ENCODE data around the gene UPF3B. TPM values are rescaled to one million over a fixed set of nuclear protein-coding genes. Genes with fewer than 3 reads are reported as not detected.

The UPF3B gene
- total and polyA plus RNA-seq, 9 of the 15 experiments (the other 6 are each of a cell fraction or from before 2014, with no cell fraction given) = 17.6 to 57.0 (median 32.3) TPM

- intact Hi-C loops (cut with micrococcal nuclease) = loop anchor here (2.0 to 5.0 kb wide), 2 partner anchors 89 to 363 kb away; partner anchors contain the start of gene RPL39
- Histone ChIP-seq H3K36me3 (ENCODE audit: control insufficient read depth, insufficient read depth, low read length) (peaks cover 32% of the 10 kb centered on the region; the same call in 1 of the 3 replicates), H3K9me1 (ENCODE audit: control insufficient read depth, insufficient read depth, low read length) (no peaks in the 10 kb centered on the region), H3K27me3 (ENCODE audit: control insufficient read depth in 2 of 2, insufficient read depth in 2 of 2, low read length in 2 of 2) (no peaks in the 10 kb centered on the region), H2AFZ (ENCODE audit: low read depth, low read length) (no peak overlapping the region), H3K79me2 (ENCODE audit: control insufficient read depth, insufficient read depth, low read length) (peaks cover 4% of the 10 kb centered on the region; the same call in 2 of the 3 replicates), H3K27ac (ENCODE audit: extremely low read depth, low read depth, low read length) (no peak overlapping the region), H3K4me2 (ENCODE audit: insufficient read depth, low read length) (no peak overlapping the region), H3K4me1 (replicated peaks in 1 of 2; ENCODE audit: control insufficient read depth in 2 of 2, insufficient read depth in 2 of 2, low read length in 2 of 2) (no peaks in the 10 kb centered on the region), H4K20me1 (replicated peaks; ENCODE audit: control insufficient read depth, insufficient read depth, low read length) (no peaks in the 10 kb centered on the region), H3K4me3 (no peak overlapping the region), H3K9ac (ENCODE audit: insufficient read depth in 1 of 2, low read depth in 2 of 2, low read length in 2 of 2) (no peak overlapping the region), H3K9me3 (replicated peaks; ENCODE audit: control insufficient read depth, insufficient read depth, low read depth, low read length) (no peaks in the 10 kb centered on the region)
- no TSS peak for BruUV-seq (replicated peaks)
- POLR2A ChIA-PET = interaction anchor here (0.8 kb wide), 1 partner anchor 11 kb away, joined by 3 read pairs; no protein-coding TSS in a partner anchor
- whole genome bisulfite sequencing (ENCODE audit: insufficient coverage, low coverage, missing lambda C conversion rate) = 77% methylated on average over 5 of the region's 5 CpGs
- DNase-seq (ENCODE audit: extremely low read depth in 1 of 4, low spot score in 3 of 4) = no peak
- in situ Hi-C loops (cut with MboI) = no loop called here
- no peak for FAIRE-seq
- no peak for ATAC-seq
- CTCF ChIA-PET (ENCODE audit: low intra/inter-chr PET ratio) = interaction anchor here (1.7 kb wide), 1 partner anchor 89 kb away, joined by 10 read pairs; the partner anchor contains the start of gene RPL39
- TF ChIP-seq SIRT6 (IDR thresholded peaks at IDR 0.05; ENCODE audit: low read depth, low read length) = no peak
- TF ChIP-seq ZNF23 (CRISPR knock-in tag; IDR thresholded peaks at IDR 0.05) = no peak
- TF ChIP-seq ZBTB40 (IDR thresholded peaks at IDR 0.05) = no peak
- no peak for TF ChIP-seq ZBTB40 (CRISPR knock-in tag; IDR thresholded peaks at IDR 0.05)
- no peak for TF ChIP-seq ZNF398 (CRISPR knock-in tag; IDR thresholded peaks at IDR 0.05)
- no peak for TF ChIP-seq HDAC6 (IDR thresholded peaks at IDR 0.05; ENCODE audit: low read depth, low read length)
- no peak for TF ChIP-seq PURB (CRISPR knock-in tag; IDR thresholded peaks at IDR 0.05; ENCODE audit: low read depth)
- TF ChIP-seq PHB2 (IDR thresholded peaks at IDR 0.05; ENCODE audit: low read depth) = no peak
- no peak for TF ChIP-seq OTX1 (CRISPR knock-in tag; IDR thresholded peaks at IDR 0.05)
- TF ChIP-seq ZKSCAN1 (IDR thresholded peaks at IDR 0.05; ENCODE audit: low read depth, low read length) = no peak
- no peak for TF ChIP-seq HNRNPLL (IDR thresholded peaks at IDR 0.05; ENCODE audit: low read depth, low read length, poor library complexity, severe bottlenecking)
Observed at GRCh38 chrX:119880076-119880475, 27.3 kb upstream of the UPF3B start.
